Ishikawa (cell line): ENCODE data around the gene SPATA7.

Experiments used
- CREB1 ChIP-seq: IDR thresholded peaks from 2 replicates; pipeline ENCODE4 v1.6.1; 2012; ENCODE audit warnings: low read depth
- TCF12 ChIP-seq: IDR thresholded peaks from 2 replicates; pipeline ENCODE4 v1.6.1; 2012; ENCODE audit warnings: low read depth

DNA sequence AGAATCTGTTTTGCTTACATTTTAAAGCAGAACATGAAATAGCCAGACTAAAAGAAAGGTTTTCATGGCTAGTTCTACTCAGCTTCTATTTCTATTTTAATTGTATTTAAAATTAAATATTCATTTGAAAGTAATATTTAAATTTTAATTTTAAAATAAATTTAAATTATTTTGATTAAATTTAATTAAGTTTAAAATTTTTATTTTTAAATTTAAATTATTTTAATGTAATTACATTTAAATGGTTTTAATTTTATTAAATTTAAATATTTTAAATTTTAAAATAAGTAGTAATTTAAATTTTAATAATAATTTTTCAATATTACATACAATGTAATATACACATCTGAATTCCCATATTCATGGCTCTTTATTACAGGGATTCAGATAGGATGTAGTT is 45.1 kb upstream of the SPATA7 start:
- no peak for TF ChIP-seq CREB1
- TF ChIP-seq TCF12: no peak
